SU-DHL-6 (cell line): ENCODE data around the gene SUN3.

Experiments used
- EZH2phosphoT487 ChIP-seq: fragments of 200-600 bp; sonication (generic), shearing (Covaris generic); conservative IDR thresholded peaks from 2 replicates; pipeline ENCODE4 v1.6.1; 2018; ENCODE audit warnings: mild to moderate bottlenecking, antibody characterized with exemption, low read length, moderate library complexity, mixed read lengths
- TF ChIP-seq, protein P1 (sequence below): fragments of 200-600 bp; sonication (generic); IDR thresholded peaks from one replicate; pipeline ENCODE4 v1.5.1; 2017; ENCODE audit warnings: antibody characterized with exemption, mild to moderate bottlenecking, low read length, moderate library complexity; ENCODE audit not compliant: insufficient read depth, poor library complexity, severe bottlenecking

GRCh38 chr7:47942132-47942531 lies 86.8 kb downstream of the SUN3 start:
- TF ChIP-seq, protein P1, sequence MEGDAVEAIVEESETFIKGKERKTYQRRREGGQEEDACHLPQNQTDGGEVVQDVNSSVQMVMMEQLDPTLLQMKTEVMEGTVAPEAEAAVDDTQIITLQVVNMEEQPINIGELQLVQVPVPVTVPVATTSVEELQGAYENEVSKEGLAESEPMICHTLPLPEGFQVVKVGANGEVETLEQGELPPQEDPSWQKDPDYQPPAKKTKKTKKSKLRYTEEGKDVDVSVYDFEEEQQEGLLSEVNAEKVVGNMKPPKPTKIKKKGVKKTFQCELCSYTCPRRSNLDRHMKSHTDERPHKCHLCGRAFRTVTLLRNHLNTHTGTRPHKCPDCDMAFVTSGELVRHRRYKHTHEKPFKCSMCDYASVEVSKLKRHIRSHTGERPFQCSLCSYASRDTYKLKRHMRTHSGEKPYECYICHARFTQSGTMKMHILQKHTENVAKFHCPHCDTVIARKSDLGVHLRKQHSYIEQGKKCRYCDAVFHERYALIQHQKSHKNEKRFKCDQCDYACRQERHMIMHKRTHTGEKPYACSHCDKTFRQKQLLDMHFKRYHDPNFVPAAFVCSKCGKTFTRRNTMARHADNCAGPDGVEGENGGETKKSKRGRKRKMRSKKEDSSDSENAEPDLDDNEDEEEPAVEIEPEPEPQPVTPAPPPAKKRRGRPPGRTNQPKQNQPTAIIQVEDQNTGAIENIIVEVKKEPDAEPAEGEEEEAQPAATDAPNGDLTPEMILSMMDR, result no peak
- no peak for TF ChIP-seq EZH2phosphoT487
